C4-2B (cell line): ENCODE measurements around the gene XRCC5.

Experiments
- CTCF ChIP-seq: fragments of 450-650 bp; conservative IDR thresholded peaks from 2 replicates; pipeline ENCODE4 v1.5.1; 2017; ENCODE audit warnings: mild to moderate bottlenecking
- ZFX ChIP-seq: fragments of 450-650 bp; IDR thresholded peaks from 2 replicates; pipeline ENCODE4 v1.6.1; 2017

GRCh38 chr2:216165711-216166110 lies 56.6 kb downstream of the XRCC5 start:
- no peak for TF ChIP-seq CTCF
- TF ChIP-seq ZFX: no peak
